Stimulated activated CD4-positive, alpha-beta T cell treated with anti-CD3 and anti-CD28 coated beads, Interleukin-1b, Interleukin-23, amount 100 ng/mL, for 1 hour (primary cell): ENCODE results near the gene RPA1.

Experiments
- DNase-seq, 2 donors: peaks; one replicate each; pipeline ENCODE4 v3.0.0-alpha.2; 2020; ENCODE audit warnings: low read depth in 2 of 2

The RPA1 gene

DNA sequence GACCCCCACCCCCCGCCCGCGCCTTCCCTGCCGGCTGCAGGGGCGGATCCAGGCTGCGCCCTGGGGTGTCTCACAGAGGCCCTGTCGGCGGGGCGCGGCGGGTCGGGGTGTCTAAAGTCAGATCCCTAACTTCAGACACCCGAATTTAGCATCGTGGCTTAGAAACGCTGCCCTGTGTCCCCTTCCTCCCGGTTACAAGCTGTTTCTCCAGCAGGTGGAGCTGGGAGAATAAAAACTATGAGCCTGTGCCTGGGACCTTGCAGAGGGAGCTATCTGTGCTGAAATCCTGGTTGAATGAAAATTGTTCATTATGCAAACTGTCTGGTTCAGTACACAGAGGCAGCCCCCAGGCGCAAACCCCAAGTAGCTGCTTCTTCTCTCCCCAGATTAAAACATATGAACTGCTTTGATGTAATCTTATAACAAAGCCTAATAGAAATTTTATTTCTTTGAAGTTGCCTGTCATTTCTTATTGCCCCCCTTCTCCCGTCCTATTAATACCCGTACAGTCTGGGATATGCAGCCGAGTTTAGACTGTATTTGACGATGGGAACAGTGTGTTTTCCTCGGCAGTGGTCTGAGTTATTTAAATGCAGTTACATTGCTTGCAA, 79.0 kb downstream of the RPA1 start:
- no peak for DNase-seq

DNA sequence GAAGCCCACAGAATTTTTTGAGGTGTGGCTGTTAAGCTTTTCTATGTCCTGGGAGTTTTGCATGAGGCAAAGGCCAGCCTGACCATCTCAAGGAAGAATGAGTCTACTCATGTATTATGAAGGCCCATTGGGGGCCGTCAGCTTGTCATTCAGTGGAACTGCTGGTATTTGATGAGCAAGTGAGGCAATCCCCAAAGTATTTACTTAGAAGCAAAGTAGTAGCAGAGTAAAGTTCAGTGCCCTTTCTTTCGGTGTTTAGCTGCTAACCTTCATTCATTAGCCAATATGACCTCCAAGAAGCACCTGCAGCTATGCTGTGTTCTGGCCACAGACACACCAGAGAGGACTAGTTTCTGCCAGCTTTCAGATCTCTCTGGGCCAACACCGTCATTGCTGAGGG, 80.2 kb downstream of the RPA1 start:
- DNase-seq, result no peak

DNA sequence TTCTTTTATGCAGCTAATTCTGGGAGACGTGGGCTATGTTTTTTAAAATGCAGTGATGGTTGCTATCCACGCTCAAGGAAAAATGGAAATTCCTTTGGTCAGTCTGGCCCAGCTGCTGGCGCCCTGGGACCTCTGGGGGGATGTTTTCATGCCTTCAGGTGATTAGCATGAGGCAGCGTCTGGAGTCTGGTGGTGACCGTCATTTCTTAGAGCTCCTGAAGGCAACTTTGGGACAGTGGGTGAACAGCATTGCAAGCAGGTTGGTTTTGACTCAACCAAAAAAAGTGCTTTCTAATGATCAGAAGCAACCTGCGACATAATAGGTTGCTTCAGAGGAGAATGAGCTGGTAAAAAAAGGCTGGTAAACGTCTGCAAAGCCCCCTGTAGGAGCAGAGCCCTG, 82.3 kb downstream of the RPA1 start:
- no peak for DNase-seq

DNA sequence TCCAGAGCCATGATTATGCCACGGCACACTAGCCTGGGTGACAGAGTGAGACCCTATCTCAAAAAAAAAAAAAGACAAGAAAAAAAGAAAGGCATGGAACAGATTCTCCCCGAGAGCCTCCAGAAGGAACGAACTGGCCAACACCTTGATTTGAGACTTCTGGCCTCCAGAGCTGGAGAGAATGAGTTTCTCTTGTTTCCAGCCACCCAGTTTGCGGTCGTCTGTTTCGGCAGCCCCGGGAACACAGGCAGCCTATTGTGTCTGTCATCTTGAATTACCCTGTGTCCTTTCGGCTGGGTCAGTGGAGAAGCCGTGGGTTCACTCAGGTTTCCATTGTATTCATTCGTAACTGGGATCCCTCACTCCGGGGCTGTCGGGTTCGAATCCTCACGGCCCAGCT, 83.9 kb downstream of the RPA1 start:
- no peak for DNase-seq

DNA sequence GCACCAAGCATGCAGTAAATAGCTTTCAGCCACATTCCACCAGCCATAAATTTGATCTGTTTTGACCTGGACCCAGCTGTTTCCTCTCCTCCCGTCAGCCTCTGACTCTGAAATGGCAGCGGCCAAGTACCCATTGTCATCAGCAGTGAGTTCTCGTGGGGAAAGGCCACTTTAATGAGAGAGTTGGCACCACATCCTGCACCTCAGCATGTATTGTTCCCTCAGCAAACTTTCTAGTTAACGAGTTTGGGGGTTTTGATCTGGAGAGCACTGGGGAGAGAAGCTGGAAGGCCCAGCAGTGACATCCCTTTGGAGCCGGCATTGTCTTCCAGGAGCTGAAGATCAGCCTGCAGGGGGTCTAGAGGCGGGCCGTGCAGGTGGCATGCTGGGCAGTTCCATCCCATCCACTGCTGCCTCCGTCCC, 84.9 kb downstream of the RPA1 start:
- DNase-seq, result no peak

DNA sequence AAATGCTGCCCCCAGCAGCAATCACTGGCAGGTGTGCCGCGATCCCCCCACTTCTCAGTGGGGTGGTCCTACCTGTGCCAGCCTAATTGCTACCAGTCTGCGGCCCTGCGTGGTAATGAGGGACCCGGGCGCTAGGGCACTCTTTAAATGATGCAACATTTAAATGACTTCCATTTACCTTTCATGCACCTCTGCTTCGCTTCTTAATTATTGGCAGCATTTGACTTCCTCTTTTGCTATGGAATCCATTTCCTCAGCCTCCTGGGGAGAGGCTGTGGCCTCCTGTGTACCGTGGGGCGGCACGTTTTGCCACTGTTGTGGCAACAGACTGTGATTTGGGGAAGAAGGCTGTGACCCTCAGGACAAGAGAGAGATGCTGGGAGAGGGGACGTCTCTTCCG, 86.1 kb downstream of the RPA1 start:
- DNase-seq, result no peak

DNA sequence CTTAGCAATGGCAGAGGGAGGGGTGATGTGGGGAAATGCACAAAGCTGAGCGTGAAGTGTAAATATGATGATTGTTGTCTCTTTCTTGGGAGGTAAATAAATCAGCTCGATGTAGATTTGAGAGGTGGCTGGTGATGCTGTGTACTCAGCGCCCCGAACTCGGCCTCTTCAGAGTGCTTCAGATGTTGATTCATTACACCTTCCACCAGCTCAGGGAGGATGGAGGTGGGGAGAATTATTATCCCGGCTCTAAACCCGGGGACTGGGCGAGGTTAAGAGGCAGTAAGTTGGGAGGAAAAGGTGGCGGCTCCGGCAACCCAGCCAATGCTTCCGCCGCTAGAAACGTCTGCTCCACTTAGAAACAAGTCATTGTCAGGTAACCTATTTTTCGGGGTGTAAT, 86.5 kb downstream of the RPA1 start:
- DNase-seq, result no peak

DNA sequence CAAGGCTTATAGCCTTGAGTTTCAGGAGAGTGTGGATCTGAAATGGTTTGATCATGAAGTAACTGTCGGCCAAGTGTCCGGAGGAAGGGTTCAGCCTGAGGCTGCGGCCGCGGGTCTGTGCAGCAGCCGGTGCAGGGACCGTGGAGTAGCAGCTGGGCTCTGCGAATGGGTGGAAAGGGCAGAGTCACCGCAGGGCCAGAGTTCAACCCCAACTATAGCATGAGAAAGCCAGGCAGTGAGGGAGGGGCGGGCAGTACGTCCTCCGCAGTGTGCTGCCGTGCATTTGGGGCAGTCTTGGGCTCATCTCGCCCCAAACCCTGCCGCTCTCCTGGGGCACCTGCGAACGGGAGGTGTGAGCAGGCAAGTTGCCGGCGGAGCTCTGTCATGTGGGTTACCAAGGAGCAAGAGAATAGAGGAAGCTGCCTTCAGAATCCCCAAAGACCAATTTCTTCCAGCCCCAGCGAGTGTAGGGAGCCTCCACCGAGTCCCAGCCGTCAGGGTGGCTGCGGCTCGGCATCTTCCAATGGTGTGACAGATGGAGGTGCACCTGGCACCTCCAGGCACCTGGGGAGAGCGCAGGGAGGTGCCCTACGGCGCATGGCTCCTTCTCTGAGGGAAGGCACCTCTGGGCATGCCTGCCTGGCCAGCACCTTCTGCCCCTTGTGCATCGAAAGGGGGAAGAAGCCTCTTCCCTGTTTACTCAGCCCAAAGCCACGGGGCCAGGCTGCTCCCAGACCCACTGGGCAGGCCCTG, 87.3 kb downstream of the RPA1 start:
- DNase-seq, result no peak

DNA sequence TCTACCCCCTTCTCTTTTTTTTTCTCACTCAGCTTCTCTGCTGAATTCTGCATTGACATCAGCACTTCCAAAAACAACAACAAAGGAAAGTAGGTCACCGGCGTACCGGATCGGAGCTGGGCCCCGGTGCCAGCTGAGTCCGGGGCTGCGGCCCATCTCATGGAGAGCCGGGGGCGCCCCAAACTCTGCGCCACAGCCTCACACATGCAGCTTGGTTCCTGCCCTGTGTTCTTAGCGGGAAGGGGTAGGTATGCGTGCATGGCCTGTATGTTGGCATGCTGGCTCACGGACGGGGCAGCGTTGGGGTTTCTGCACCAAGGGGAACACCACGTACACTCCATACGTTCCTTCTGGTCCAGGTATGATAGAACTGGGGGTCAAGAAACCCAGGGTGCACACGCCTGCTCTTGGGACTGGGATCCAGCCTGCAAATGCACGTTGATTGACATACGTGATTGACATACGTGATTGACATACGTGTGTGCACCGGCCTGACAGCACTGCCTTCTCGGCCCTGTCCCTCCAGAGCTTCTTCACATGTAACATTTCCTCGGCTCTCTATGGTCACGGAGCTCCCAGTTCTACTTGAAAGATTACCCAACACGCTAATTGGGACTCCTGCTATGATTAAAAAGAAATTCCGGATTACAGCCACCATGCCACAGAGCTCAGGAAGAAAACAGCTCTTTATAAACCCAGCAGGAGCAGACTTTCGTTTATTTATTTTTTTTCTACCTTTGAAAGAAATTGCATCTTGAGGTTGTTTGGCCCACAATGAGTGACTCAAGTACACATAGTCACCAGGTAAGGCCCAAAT, 88.7 kb downstream of the RPA1 start:
- DNase-seq, result no peak

DNA sequence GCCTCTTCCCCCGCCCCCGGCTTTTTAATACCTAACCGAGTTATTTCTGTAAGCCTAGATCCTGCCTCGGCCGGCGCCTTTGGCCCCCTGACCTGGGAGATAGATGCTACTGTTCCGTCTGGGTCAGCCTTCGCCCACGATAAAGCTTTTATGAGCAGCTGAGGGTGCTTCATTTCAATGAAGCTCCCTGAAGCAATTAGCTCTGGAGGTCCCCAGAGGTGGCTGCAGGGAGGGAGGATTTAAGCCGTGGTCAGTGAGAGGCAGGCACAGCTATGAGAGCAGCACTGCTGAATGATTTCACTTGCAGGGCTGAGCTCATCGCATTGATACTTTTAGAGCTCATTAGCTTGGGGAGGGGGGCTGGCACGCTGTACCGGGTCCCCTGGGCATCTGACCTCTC, 89.4 kb downstream of the RPA1 start:
- DNase-seq, result no peak

DNA sequence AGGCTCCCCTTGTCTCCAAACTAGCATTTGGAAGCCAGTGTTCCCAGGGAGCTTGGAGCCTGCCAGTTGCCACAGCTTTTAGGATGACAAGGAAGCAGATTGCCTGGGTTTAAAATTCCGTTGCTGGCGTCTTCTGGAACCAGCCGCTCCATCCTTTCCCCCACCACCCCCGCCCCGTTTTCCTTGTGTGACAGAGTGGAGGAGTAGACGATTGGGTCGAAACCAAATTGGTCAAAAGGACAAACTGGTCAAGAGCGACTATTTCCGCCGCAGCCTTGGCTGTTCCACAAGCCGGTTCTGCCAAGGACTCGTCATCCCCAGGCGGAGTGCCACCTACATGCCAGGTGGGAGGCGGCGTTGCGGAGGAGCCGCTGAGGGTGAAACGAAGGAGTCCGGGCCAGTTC, 91.1 kb downstream of the RPA1 start:
- DNase-seq, result no peak

DNA sequence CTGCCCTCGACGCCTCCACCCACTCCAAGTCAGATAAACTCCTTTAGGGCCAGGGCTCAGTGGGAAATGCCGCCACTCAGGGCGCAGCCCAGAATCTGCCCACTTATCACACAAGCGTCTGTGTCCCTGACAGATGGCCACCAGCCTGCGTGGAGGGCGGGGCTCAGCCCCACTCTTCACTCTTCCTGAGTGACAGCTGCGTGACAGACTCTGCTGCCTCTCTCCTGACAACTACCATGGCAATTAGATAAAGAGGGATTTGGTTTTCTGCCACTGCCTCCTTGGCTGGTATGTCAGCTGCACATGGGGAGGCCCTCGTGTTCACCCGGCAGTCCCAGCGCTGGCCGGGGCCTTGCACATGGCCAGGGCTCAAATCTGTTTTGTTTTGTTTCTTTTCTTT, 99.2 kb downstream of the RPA1 start:
- DNase-seq, result no peak

DNA sequence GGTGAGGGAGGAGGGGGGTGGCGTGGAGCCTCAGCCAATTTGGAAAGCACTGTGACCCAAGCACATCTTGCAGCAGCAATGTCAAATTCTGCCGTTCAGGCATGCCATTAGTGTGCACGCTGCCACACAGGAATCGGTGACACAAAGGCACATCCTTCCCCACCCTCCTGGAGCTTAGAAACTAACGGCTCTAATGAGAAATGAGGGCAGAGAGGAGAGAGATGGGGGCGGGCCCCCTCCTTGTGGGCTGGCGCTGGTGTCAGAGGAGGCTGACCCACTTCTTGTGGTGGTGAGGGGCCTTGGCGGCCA, 100.5 kb downstream of the RPA1 start:
- no peak for DNase-seq

DNA sequence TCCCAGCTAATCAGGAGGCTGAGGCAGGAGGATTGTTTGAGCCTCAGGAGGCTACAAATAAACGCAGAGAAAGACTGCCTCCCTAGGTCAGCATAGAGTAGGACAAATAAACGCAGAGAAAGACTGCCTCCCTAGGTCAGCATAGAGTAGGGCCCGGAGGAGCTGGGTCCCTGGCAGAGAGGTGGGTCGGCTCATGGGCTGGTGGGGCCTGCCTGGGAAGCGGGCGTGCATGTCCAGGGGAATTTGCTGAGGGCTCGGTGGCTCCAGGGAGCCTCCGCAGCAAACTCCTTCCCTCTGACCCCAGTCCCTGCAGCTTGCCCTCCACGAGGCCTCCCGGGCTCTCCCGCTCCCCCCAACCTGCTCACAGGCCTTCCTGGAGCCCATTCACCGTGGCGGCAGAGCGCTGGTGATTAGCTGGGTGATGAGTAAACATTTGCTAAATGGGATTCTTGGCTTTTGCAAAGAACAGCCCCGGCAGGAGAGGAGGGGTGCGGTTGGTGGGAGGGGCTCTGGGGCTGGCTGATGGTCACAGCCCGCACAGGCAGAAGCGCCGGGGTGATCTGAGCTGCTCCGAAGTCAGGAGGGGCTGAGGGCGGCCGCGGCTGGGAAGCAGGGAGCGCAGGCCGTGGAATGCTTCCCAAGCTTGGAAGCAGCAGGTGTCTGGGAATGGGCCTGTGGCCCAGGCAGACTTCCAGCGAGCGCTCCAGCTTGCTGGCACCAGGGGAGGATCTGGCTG, 102.2 kb downstream of the RPA1 start:
- no peak for DNase-seq

DNA sequence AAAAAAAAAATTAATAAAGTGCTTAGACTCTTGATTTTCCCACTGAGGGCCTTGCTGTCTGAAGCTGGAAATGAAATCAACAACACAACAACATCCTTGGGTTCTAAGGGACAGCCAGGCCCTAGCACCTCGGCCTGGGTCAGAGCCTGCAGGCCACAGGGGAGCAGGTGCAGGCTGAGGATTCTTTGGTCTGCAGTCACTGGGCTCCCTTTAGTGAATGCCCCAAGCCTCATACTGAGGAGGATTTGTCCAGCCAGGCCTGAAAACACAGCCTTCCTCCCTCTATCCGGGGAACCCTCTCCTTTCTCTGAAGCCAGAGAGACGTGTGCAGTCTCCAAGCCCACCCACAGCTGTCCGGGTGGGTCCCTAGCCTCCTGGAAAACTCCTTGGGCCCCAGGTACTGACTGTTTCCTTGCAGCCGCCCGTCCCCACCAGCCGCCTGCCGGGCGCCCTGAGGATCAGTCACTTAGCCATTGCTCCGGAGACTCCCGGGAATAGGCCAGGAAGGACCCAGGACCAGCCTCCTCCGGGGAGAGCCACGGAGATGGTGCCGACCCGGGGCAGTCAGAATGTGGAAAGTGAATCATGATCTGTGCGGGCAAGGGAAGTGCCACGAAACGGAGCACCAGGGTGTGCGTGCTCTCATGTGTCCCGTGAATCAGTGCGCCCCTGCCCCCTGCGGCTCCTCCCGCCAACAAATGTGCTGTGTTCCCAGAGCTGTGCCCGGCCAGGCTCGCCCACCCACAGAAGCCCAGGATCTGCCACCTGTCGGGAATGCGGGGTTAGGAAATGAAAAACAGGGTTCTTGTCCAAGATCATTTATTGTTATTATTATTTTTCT, 104.3 kb downstream of the RPA1 start:
- no peak for DNase-seq

DNA sequence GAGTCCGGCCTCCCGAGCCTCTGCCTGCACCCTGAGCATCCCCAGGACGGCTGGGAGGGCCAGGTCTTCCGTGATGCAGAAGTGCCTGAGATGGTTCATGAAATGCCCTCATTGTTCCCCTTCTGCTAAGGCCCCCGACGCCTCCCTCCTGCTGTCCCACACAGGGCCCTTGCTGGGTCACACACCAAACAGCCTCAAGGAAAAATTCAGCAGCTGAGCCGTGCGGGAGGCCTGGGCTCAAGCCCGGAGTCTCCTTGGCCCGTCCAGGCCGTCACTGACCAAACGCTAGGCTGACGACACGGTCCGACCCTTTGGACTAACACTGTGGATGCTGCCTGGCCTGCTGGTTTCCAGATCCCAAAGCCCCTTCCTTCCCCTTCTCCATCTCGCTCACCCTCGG, 105.1 kb downstream of the RPA1 start:
- no peak for DNase-seq

DNA sequence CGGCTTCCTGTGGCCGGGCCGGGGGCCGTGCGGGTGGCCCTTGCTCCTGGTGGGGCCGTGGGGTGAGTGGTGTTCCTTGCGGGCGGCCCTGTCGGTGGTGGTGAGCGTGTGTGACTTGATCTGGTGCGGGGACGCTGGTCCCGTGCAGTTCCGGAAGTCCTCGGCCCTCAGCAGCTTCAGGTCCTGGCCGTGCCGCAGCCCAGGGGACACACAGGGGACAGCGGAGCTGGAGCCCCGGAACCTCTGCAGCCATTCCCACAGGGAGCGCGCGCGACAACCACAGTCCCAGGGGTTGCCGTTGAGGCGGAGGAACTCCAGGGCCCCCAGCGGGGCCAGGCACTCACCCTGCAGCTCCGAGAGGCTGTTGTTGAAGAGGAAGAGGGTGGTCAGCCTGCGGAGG, 107.0 kb downstream of the RPA1 start:
- DNase-seq, result no peak

DNA sequence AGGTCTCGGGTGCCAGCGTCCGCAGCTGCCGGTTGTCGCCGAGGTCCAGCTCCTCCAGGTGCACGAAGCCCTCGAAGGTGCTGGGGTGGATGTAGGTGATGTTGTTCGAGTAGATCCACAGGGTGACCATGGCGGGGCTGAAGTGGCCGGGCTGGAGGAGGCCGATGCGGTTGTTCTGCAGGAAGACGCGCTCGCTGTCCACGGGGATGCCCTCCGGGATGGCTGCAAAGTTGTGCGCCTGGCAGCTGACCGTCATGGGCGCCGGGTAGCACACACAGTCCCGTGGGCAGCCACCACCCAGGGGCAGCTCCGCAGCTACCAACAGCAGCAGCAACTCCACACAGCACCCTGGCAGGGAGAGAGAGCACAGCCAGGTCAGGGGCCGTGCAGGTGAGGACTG, 107.7 kb downstream of the RPA1 start:
- no peak for DNase-seq

DNA sequence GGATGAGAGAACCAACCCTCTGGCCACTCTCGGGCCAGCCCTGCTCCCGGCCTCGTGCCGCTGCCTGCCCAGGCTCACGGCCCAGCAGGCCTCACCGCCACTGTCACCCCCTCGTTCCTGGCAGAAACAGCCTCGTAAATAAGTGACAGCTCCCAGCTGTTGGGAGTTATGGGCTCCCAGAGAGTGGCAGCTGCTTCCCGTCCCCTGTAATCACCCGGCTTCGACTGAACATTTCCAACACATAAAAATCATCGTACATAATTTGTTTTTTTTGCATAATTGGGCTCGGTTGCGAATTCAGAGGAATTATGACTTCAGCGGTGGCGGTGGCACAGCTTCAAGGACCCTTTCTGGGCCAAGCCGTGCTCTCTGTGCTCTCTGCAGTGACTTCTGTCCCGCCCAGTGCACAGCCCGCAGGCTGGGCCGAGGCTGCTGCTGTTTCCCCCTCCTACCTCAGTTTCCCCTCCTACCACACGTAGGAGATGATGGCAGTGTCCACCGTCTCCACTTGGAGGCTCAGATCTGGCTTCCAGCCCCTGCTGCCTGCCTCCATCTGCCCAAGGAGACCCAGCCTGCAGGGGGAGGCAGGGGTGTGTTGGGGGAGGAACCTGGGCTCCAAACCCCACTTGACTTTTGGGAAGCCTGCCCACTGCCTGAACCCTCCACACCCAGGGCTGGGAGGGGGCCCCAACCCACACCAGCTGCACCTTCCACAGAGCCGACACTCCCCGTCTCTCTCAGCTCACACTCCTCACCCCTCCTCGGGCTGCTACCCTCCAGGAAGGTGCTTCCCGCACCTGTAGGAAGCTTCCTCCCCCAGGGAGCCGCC, 110.4 kb downstream of the RPA1 start:
- DNase-seq, result no peak

DNA sequence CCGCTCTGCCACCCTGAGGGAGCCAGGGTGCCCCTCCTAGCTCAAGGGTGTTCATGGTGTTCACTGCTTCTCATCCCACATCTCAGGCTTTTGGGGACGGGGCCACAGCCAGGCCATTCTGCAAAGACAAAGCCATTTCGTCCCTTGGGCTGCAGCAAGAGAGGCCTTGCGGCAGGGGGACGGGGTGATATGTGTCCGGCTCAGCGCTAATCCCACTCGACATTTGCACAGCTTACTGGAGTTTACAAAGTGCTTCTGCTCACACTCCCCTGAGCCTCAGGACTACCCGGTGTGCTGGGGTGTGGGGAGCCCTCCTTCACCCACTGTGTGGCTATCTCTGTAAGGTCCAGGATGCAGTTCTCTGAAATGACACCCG, 111.0 kb downstream of the RPA1 start:
- DNase-seq, result no peak
